Nephron progenitor cell (in vitro differentiated cells): ENCODE data around the gene MACF1.
"Not testable (repeated sequence)": the region's sequence is repeated elsewhere in the genome, so short reads cannot be mapped to it uniquely, and the experiment has no call there.

Experiments
- DNase-seq: peaks from one replicate; pipeline ENCODE4 v3.0.0; 2021
- H3K27ac Mint-ChIP-seq: 2 replicates; pipeline ENCODE4 v1.8.0; 2021; ENCODE audit warnings: mild to moderate bottlenecking, moderate library complexity, mixed read lengths
- H3K27me3 Mint-ChIP-seq: 2 replicates; pipeline ENCODE4 v1.8.0; 2021; ENCODE audit warnings: mild to moderate bottlenecking, low read depth, mixed read lengths; ENCODE audit not compliant: poor library complexity
- H3K36me3 Mint-ChIP-seq: 2 replicates; pipeline ENCODE4 v1.8.0; 2021; ENCODE audit warnings: low read depth, mixed read lengths
- H3K4me1 Mint-ChIP-seq: 2 replicates; pipeline ENCODE4 v1.8.0; 2021; ENCODE audit warnings: mixed read lengths
- H3K4me3 Mint-ChIP-seq: 2 replicates; pipeline ENCODE4 v1.8.0; 2021; ENCODE audit warnings: mild to moderate bottlenecking, moderate library complexity, mixed read lengths
- H3K9me3 Mint-ChIP-seq: 2 replicates; pipeline ENCODE4 v1.8.0; 2021; ENCODE audit warnings: mild to moderate bottlenecking, moderate library complexity, mixed read lengths
- CTCF ChIP-seq: fragments of 200-600 bp; sonication (generic); IDR thresholded peaks from 2 replicates; pipeline ENCODE4 v1.5.0; 2021; ENCODE audit warnings: antibody characterized with exemption

MACF1 gene

GRCh38 chr1:39472826-39473225 lies 268.3 kb downstream of the MACF1 start:
- H3K9me3 Mint-ChIP-seq = no peaks in the 10 kb centered on the region
- no peak for DNase-seq
- H3K4me1 Mint-ChIP-seq = peaks cover 7% of the 10 kb centered on the region
- no peak for TF ChIP-seq CTCF
- no peak overlapping the region for H3K27ac Mint-ChIP-seq
- no peak overlapping the region for H3K4me3 Mint-ChIP-seq
- H3K36me3 Mint-ChIP-seq = peaks cover 66% of the 10 kb centered on the region
- no peaks in the 10 kb centered on the region for H3K27me3 Mint-ChIP-seq

- no peak overlapping the region for H3K4me3 Mint-ChIP-seq
- H3K4me1 Mint-ChIP-seq = peaks cover 7% of the 10 kb centered on the region
- no peak for DNase-seq
- peak overlapping the region; percentile 88 for H3K27ac Mint-ChIP-seq
- H3K36me3 Mint-ChIP-seq = peaks cover 66% of the 10 kb centered on the region
- H3K27me3 Mint-ChIP-seq = no peaks in the 10 kb centered on the region
- no peaks in the 10 kb centered on the region for H3K9me3 Mint-ChIP-seq
- TF ChIP-seq CTCF = no peak
Observed at GRCh38 chr1:39473324-39473723, 268.8 kb downstream of the MACF1 start.

GRCh38 chr1:39474810-39475209 lies 270.3 kb downstream of the MACF1 start:
- no peaks in the 10 kb centered on the region for H3K9me3 Mint-ChIP-seq
- H3K4me1 Mint-ChIP-seq = peaks cover 7% of the 10 kb centered on the region
- no peaks in the 10 kb centered on the region for H3K27me3 Mint-ChIP-seq
- no peak for DNase-seq
- H3K4me3 Mint-ChIP-seq = no peak overlapping the region
- no peak overlapping the region for H3K27ac Mint-ChIP-seq
- H3K36me3 Mint-ChIP-seq = peaks cover 57% of the 10 kb centered on the region
- no peak for TF ChIP-seq CTCF

- not testable (repeated sequence) for H3K27me3 Mint-ChIP-seq, H3K4me3 Mint-ChIP-seq, H3K27ac Mint-ChIP-seq, H3K9me3 Mint-ChIP-seq, DNase-seq, H3K4me1 Mint-ChIP-seq
- peaks cover 63% of the 10 kb centered on the region for H3K36me3 Mint-ChIP-seq
Observed at GRCh38 chr1:39475551-39475950, 271.1 kb downstream of the MACF1 start.

- Mint-ChIP-seq H3K27ac (peak overlapping the region; percentile 32), H3K9me3 (no peaks in the 10 kb centered on the region), H3K36me3 (peaks cover 62% of the 10 kb centered on the region), H3K4me1 (peaks cover 7% of the 10 kb centered on the region), H3K27me3 (no peaks in the 10 kb centered on the region), H3K4me3 (no peak overlapping the region)
- no peak for TF ChIP-seq CTCF
- no peak for DNase-seq
Observed at GRCh38 chr1:39478126-39478915, 273.8 kb downstream of the MACF1 start.

GRCh38 chr1:39481289-39481688 lies 276.8 kb downstream of the MACF1 start:
- no peak for DNase-seq
- H3K4me3 Mint-ChIP-seq = no peak overlapping the region
- TF ChIP-seq CTCF = no peak
- H3K4me1 Mint-ChIP-seq = peaks cover 7% of the 10 kb centered on the region
- peaks cover 58% of the 10 kb centered on the region for H3K36me3 Mint-ChIP-seq
- H3K9me3 Mint-ChIP-seq = no peaks in the 10 kb centered on the region
- no peaks in the 10 kb centered on the region for H3K27me3 Mint-ChIP-seq
- H3K27ac Mint-ChIP-seq = no peak overlapping the region
